ENCODE results near the gene USP48. TPM values are rescaled to one million over a fixed set of nuclear protein-coding genes. Genes with fewer than 3 reads are reported as not detected.

Gene USP48
- total and polyA plus RNA-seq, 2 of the 4 experiments (the other 2 are of a cell fraction): 24.7 to 25.0 TPM

DNA sequence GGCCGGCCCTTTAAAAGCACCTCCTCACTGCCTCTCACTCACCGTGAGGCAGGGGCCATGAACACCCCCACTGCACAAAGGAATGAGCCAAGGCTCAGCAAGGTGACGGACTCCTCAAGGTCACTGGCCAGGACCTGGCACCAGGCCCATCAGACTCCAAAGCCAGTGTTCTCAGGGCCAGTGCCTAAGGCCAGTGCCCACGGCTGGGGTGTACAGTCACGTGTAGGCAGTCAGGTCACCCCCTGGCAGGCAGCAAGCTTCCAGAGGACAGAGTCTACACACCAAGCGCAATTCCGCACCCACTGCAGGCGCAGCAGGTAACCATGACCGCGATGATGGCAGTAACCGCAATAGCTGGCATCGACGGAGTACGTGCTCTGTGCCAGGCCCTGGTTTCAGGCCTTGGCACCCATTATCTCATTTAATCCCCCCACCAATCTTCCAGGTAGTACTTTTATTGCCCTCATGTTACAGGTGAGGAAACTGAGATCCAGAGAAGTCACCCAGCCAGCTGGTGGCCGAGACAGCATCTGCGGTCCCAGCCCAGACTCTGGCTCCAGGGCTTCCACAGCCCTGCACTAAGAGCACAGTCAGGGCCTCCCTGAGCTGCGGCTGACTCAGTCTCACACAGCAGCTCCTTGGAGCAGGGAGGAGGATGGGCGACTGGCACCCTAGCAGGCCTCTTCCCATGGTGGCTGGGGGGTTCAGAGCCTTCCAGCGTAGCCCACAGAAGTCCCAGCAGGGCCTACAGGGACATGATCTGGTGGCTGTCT is 140.8 kb downstream of the USP48 start:
- H3K23ac ChIP-seq (ENCODE audit: low read depth, low read length): no peak overlapping the region
- no peak overlapping the region for H2BK15ac ChIP-seq (ENCODE audit: low read depth, low read length)
- H3K9me1 ChIP-seq (ENCODE audit: insufficient read depth, low read length): peaks cover 8% of the 10 kb centered on the region; the same call in 1 of the 2 replicates
- H3K9ac ChIP-seq (ENCODE audit: low read depth, low read length): no peak overlapping the region
- ATAC-seq (ENCODE audit: low read depth): no peak
- H4K91ac ChIP-seq (ENCODE audit: insufficient read depth, low read depth, low read length): no peak overlapping the region
- TF ChIP-seq RFX5 (IDR thresholded peaks at IDR 0.05; ENCODE audit: low read depth, low read length) (no peak), RCOR1 (IDR thresholded peaks at IDR 0.05; ENCODE audit: insufficient replicate concordance, low read length) (no peak), MXI1 (IDR thresholded peaks at IDR 0.05; ENCODE audit: borderline replicate concordance, low read depth, low read length) (no peak), POLR2A (IDR thresholded peaks at IDR 0.05; ENCODE audit: low read depth, low read length) (no peak), SMC3 (IDR thresholded peaks at IDR 0.05; ENCODE audit: low read depth, low read length) (no peak), CEBPB (IDR thresholded peaks at IDR 0.05; ENCODE audit: low read depth, low read length) (no peak), BHLHE40 (IDR thresholded peaks at IDR 0.05; ENCODE audit: low read depth, low read length) (no peak), NFE2L2 (IDR thresholded peaks at IDR 0.05; ENCODE audit: low read depth, low read length) (no peak), RAD21 (IDR thresholded peaks at IDR 0.05; ENCODE audit: low read length) (no peak), CHD1 (IDR thresholded peaks at IDR 0.05; ENCODE audit: low read depth, low read length) (no peak), MAFK (IDR thresholded peaks at IDR 0.05; ENCODE audit: low read depth, low read length) (no peak), FOS (IDR thresholded peaks at IDR 0.05; ENCODE audit: low read depth, low read length) (no peak), MAZ (IDR thresholded peaks at IDR 0.05; ENCODE audit: borderline replicate concordance, low read depth, low read length) (no peak)
- TF ChIP-seq, protein P1, sequence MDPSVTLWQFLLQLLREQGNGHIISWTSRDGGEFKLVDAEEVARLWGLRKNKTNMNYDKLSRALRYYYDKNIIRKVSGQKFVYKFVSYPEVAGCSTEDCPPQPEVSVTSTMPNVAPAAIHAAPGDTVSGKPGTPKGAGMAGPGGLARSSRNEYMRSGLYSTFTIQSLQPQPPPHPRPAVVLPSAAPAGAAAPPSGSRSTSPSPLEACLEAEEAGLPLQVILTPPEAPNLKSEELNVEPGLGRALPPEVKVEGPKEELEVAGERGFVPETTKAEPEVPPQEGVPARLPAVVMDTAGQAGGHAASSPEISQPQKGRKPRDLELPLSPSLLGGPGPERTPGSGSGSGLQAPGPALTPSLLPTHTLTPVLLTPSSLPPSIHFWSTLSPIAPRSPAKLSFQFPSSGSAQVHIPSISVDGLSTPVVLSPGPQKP (IDR thresholded peaks at IDR 0.05; ENCODE audit: borderline replicate concordance, low read depth, low read length): no peak
- TF ChIP-seq, protein P2, sequence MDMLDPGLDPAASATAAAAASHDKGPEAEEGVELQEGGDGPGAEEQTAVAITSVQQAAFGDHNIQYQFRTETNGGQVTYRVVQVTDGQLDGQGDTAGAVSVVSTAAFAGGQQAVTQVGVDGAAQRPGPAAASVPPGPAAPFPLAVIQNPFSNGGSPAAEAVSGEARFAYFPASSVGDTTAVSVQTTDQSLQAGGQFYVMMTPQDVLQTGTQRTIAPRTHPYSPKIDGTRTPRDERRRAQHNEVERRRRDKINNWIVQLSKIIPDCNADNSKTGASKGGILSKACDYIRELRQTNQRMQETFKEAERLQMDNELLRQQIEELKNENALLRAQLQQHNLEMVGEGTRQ (IDR thresholded peaks at IDR 0.05; ENCODE audit: low read depth, low read length): no peak
- TF ChIP-seq, protein P3, sequence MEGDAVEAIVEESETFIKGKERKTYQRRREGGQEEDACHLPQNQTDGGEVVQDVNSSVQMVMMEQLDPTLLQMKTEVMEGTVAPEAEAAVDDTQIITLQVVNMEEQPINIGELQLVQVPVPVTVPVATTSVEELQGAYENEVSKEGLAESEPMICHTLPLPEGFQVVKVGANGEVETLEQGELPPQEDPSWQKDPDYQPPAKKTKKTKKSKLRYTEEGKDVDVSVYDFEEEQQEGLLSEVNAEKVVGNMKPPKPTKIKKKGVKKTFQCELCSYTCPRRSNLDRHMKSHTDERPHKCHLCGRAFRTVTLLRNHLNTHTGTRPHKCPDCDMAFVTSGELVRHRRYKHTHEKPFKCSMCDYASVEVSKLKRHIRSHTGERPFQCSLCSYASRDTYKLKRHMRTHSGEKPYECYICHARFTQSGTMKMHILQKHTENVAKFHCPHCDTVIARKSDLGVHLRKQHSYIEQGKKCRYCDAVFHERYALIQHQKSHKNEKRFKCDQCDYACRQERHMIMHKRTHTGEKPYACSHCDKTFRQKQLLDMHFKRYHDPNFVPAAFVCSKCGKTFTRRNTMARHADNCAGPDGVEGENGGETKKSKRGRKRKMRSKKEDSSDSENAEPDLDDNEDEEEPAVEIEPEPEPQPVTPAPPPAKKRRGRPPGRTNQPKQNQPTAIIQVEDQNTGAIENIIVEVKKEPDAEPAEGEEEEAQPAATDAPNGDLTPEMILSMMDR (conservative IDR thresholded peaks at IDR 0.05; ENCODE audit: low read depth, low read length): no peak
- peaks cover 27% of the 10 kb centered on the region for H3K27me3 ChIP-seq (ENCODE audit: control insufficient read depth, insufficient read depth, low read length)
- H2AFZ ChIP-seq (replicated peaks; ENCODE audit: low read length, poor library complexity): peak overlapping the region; percentile 29
- H4K5ac ChIP-seq (ENCODE audit: low read depth, low read length): no peak overlapping the region
- no peak overlapping the region for H3K18ac ChIP-seq (ENCODE audit: low read depth, low read length)
- no peaks in the 10 kb centered on the region for H3K9me3 ChIP-seq (ENCODE audit: control insufficient read depth, insufficient read depth, low read length)
- dilution Hi-C loops (cut with HindIII; ENCODE audit: low sequenced_read_pairs, unreplicated experiment) (no loop called here), in situ Hi-C loops (cut with MboI; ENCODE audit: low sequenced_read_pairs) (no loop called here), intact Hi-C loops (cut with micrococcal nuclease) (no loop called here)
- H2BK5ac ChIP-seq (ENCODE audit: low read depth, low read length, poor library complexity, severe bottlenecking): no peak overlapping the region
- H3K4me2 ChIP-seq (ENCODE audit: low read depth, low read length): no peak overlapping the region
- H2AK9ac ChIP-seq (replicated peaks; ENCODE audit: low read depth, low read length, poor library complexity): no peak overlapping the region
- no peaks in the 10 kb centered on the region for H3K79me1 ChIP-seq (ENCODE audit: low read depth in 1 of 2, low read length in 2 of 2)
- H3K27ac ChIP-seq (ENCODE audit: insufficient read depth, low read length): no peak overlapping the region
- H2BK120ac ChIP-seq (ENCODE audit: low read depth, low read length): no peak overlapping the region
- no peak overlapping the region for H3K56ac ChIP-seq (ENCODE audit: extremely low read depth, insufficient read depth, low read length)
- no peak overlapping the region for H3K4me3 ChIP-seq (ENCODE audit: insufficient read depth, low read depth, low read length)
- POLR2A ChIA-PET (ENCODE audit: unreplicated experiment): no interaction called here
- no peak overlapping the region for H4K8ac ChIP-seq (ENCODE audit: low read depth in 2 of 2, low read length in 2 of 2)
- WGBS, 2 experiments (ENCODE audit: extremely low coverage in 2 of 2, insufficient read length in 1 of 2): 84% methylated on average over 6 of the region's 19 CpGs; no CpG with 5 or more reads in 1 of the 2 experiments
- peaks cover 5% of the 10 kb centered on the region; the same call in 1 of the 2 replicates for H3K4me1 ChIP-seq (ENCODE audit: control insufficient read depth, insufficient read depth, low read length)
- no peak for DNase-seq
- H3K36me3 ChIP-seq (ENCODE audit: control insufficient read depth, insufficient read depth, low read length): no peaks in the 10 kb centered on the region
- no peak overlapping the region for H3K4ac ChIP-seq (ENCODE audit: low read depth, low read length)
- CTCF ChIA-PET: no interaction called here
- H4K20me1 ChIP-seq (ENCODE audit: insufficient read depth, low read length): 0 out of 2 replicates have a peak, but pooled peaks cover 5% of the 10 kb centered on the region
- H2BK20ac ChIP-seq (ENCODE audit: low read depth, low read length): no peak overlapping the region
- no peak overlapping the region for H3K14ac ChIP-seq (replicated peaks; ENCODE audit: low read depth, low read length)
- H2AK5ac ChIP-seq (ENCODE audit: low read depth, low read length): no peak overlapping the region
- BruUV-seq (replicated peaks): no TSS peak

Measured in IMR-90 (cell line).